HS-27A (cell line): ENCODE data around the gene WDR7.

ENCODE experiments used
- DNase-seq: peaks from one replicate; pipeline ENCODE4 v3.0.0-alpha.2; 2012; ENCODE audit warnings: low read depth, missing footprints

WDR7 gene

GRCh38 chr18:56995579-56996188, 344.5 kb downstream of the WDR7 start:
- DNase-seq, result no peak

GRCh38 chr18:56997200-56997599, 346.0 kb downstream of the WDR7 start:
- no peak for DNase-seq

GRCh38 chr18:56999823-57000222, 348.7 kb downstream of the WDR7 start:
- DNase-seq, result no peak

GRCh38 chr18:57002627-57003026, 351.5 kb downstream of the WDR7 start:
- no peak for DNase-seq

- no peak for DNase-seq
These were observed 352.2 kb downstream of the WDR7 start for GRCh38 chr18:57003342-57003741.

GRCh38 chr18:57004366-57005121, 353.4 kb downstream of the WDR7 start:
- DNase-seq, result peak; percentile 11

GRCh38 chr18:57008001-57008686, 357.0 kb downstream of the WDR7 start:
- no peak for DNase-seq

GRCh38 chr18:57009844-57010243, 358.7 kb downstream of the WDR7 start:
- DNase-seq, result no peak

GRCh38 chr18:57014772-57015413, 363.7 kb downstream of the WDR7 start:
- no peak for DNase-seq

GRCh38 chr18:57015451-57015850, 364.3 kb downstream of the WDR7 start:
- DNase-seq, result no peak

- no peak for DNase-seq
These were observed 367.7 kb downstream of the WDR7 start for GRCh38 chr18:57018845-57019244.

- no peak for DNase-seq
These were observed 371.6 kb downstream of the WDR7 start for GRCh38 chr18:57022716-57023115.

- no peak for DNase-seq
These were observed 372.2 kb downstream of the WDR7 start for GRCh38 chr18:57023275-57023882.

- no peak for DNase-seq
These were observed 374.4 kb downstream of the WDR7 start for GRCh38 chr18:57025540-57025939.

GRCh38 chr18:57026316-57026715, 375.2 kb downstream of the WDR7 start:
- no peak for DNase-seq

- no peak for DNase-seq
These were observed 376.1 kb downstream of the WDR7 start for GRCh38 chr18:57027190-57027708.

- DNase-seq, result no peak
These were observed 378.6 kb downstream of the WDR7 start for GRCh38 chr18:57029761-57030160.

GRCh38 chr18:57030417-57030816, 379.3 kb downstream of the WDR7 start:
- DNase-seq, result no peak

GRCh38 chr18:57035590-57035989, 384.4 kb downstream of the WDR7 start:
- DNase-seq, result no peak

GRCh38 chr18:57038395-57038794, 387.2 kb downstream of the WDR7 start:
- no peak for DNase-seq

GRCh38 chr18:57040175-57040574, 389.0 kb downstream of the WDR7 start:
- DNase-seq, result no peak

GRCh38 chr18:57043241-57043640, 392.1 kb downstream of the WDR7 start:
- DNase-seq, result no peak
